Measurements from ENCODE around the gene COL4A4.

Gene COL4A4

GRCh38 chr2:227201771-227202170, 37.8 kb upstream of the COL4A4 start:
- H3K36me3 ChIP-seq (ENCODE audit: control insufficient read depth, insufficient read depth, low read length): no peaks in the 10 kb centered on the region
- H3K27me3 ChIP-seq (replicated peaks; ENCODE audit: control insufficient read depth, insufficient read depth, low read length): no peaks in the 10 kb centered on the region
- no peak overlapping the region for H3K4me3 ChIP-seq (replicated peaks; ENCODE audit: low read depth, low read length)
- DNase-seq (ENCODE audit: extremely low read depth, insufficient read length): no peak
- TF ChIP-seq CTCF (IDR thresholded peaks at IDR 0.05; ENCODE audit: insufficient read depth, low read length, poor library complexity, severe bottlenecking): no peak

GRCh38 chr2:227198866-227199265, 34.9 kb upstream of the COL4A4 start:
- no peak for TF ChIP-seq CTCF (IDR thresholded peaks at IDR 0.05; ENCODE audit: insufficient read depth, low read length, poor library complexity, severe bottlenecking)
- no peak overlapping the region for H3K4me3 ChIP-seq (replicated peaks; ENCODE audit: low read depth, low read length)
- no peaks in the 10 kb centered on the region for H3K36me3 ChIP-seq (ENCODE audit: control insufficient read depth, insufficient read depth, low read length)
- no peak for DNase-seq (ENCODE audit: extremely low read depth, insufficient read length)
- no peaks in the 10 kb centered on the region for H3K27me3 ChIP-seq (replicated peaks; ENCODE audit: control insufficient read depth, insufficient read depth, low read length)

- TF ChIP-seq CTCF (IDR thresholded peaks at IDR 0.05; ENCODE audit: insufficient read depth, low read length, poor library complexity, severe bottlenecking): no peak
- no peaks in the 10 kb centered on the region for H3K27me3 ChIP-seq (replicated peaks; ENCODE audit: control insufficient read depth, insufficient read depth, low read length)
- no peak overlapping the region for H3K4me3 ChIP-seq (replicated peaks; ENCODE audit: low read depth, low read length)
- no peaks in the 10 kb centered on the region for H3K36me3 ChIP-seq (ENCODE audit: control insufficient read depth, insufficient read depth, low read length)
- DNase-seq (ENCODE audit: extremely low read depth, insufficient read length): no peak
These were observed 30.2 kb upstream of the COL4A4 start for GRCh38 chr2:227194219-227194618.

GRCh38 chr2:227192491-227192890, 28.5 kb upstream of the COL4A4 start:
- no peaks in the 10 kb centered on the region for H3K36me3 ChIP-seq (ENCODE audit: control insufficient read depth, insufficient read depth, low read length)
- no peak for DNase-seq (ENCODE audit: extremely low read depth, insufficient read length)
- no peak overlapping the region for H3K4me3 ChIP-seq (replicated peaks; ENCODE audit: low read depth, low read length)
- H3K27me3 ChIP-seq (replicated peaks; ENCODE audit: control insufficient read depth, insufficient read depth, low read length): no peaks in the 10 kb centered on the region
- no peak for TF ChIP-seq CTCF (IDR thresholded peaks at IDR 0.05; ENCODE audit: insufficient read depth, low read length, poor library complexity, severe bottlenecking)

GRCh38 chr2:227191367-227191766, 27.4 kb upstream of the COL4A4 start:
- DNase-seq (ENCODE audit: extremely low read depth, insufficient read length): no peak
- H3K4me3 ChIP-seq (replicated peaks; ENCODE audit: low read depth, low read length): no peak overlapping the region
- no peaks in the 10 kb centered on the region for H3K27me3 ChIP-seq (replicated peaks; ENCODE audit: control insufficient read depth, insufficient read depth, low read length)
- TF ChIP-seq CTCF (IDR thresholded peaks at IDR 0.05; ENCODE audit: insufficient read depth, low read length, poor library complexity, severe bottlenecking): no peak
- H3K36me3 ChIP-seq (ENCODE audit: control insufficient read depth, insufficient read depth, low read length): no peaks in the 10 kb centered on the region

- TF ChIP-seq CTCF (IDR thresholded peaks at IDR 0.05; ENCODE audit: insufficient read depth, low read length, poor library complexity, severe bottlenecking): no peak
- no peaks in the 10 kb centered on the region for H3K27me3 ChIP-seq (replicated peaks; ENCODE audit: control insufficient read depth, insufficient read depth, low read length)
- no peak overlapping the region for H3K4me3 ChIP-seq (replicated peaks; ENCODE audit: low read depth, low read length)
- no peaks in the 10 kb centered on the region for H3K36me3 ChIP-seq (ENCODE audit: control insufficient read depth, insufficient read depth, low read length)
- DNase-seq (ENCODE audit: extremely low read depth, insufficient read length): peak; percentile 22
These were observed 24.3 kb upstream of the COL4A4 start for GRCh38 chr2:227188292-227188691.
